ENCODE measurements around the gene KIF17.
"Not testable (repeated sequence)": the region's sequence is repeated elsewhere in the genome, so short reads cannot be mapped to it uniquely, and the experiment has no call there.

KIF17 gene

DNA sequence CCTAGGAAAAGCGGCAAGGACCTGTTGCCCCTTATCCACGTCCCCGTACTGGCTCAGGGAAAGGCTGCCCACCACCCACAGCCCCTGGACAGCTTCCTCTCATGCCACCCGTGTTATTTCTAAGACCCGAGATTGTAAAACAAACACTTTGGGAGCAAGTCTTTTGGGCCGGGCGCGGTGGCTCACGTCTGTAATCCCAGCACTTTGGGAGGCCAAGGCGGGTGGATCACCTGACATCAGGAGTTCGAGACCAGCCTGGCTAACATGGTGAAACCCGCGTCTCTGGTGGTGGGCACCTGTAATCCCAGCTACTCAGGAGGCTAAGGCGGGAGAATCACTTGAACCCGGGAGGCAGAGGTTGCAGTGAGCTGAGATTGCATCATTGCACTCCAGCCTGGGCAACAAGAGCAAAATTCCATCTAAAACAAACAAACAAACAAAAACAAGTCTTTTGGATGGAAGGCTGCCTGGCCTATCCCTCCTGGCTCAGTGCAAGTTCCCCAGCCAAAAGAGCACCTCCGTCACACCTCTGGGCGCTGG lies 606 bp upstream of the KIF17 start:
- peak overlapping the region; percentile 50 for H3K4me3 ChIP-seq (ENCODE audit: low read depth, low read length)
- not testable (repeated sequence) for H3K27me3 ChIP-seq (ENCODE audit: control insufficient read depth, insufficient read depth, low read length); H3K4me1 ChIP-seq (ENCODE audit: control insufficient read depth, insufficient read depth, low read length); H3K36me3 ChIP-seq (ENCODE audit: control insufficient read depth, insufficient read depth, low read length); H3K9me3 ChIP-seq (ENCODE audit: control insufficient read depth, insufficient read depth, low read length)
- peak overlapping the region; percentile 65 for H3K9ac ChIP-seq (ENCODE audit: low read depth, low read length)

DNA sequence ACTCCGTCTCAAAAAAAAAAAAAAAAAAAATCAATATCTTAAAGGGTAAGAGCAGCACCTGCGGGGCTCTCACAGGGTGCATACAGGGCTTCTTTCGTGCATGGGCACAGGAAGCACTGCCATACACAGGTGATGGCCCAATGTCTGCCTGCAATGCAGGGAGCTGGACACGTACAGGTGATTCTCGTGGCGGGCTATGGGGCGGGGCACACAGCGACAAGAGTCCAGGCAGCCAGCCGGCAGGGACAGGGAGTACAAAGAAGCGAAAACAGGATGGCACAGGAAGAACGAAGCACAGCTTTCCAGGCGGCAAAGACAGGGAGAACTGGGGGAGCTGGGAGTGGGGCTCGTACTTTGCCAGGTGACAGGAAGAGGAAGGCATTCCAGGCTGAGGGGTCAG lies 1.6 kb downstream of the KIF17 start:
- H3K36me3 ChIP-seq (ENCODE audit: control insufficient read depth, insufficient read depth, low read length), result peaks cover 12% of the 10 kb centered on the region
- H3K4me1 ChIP-seq (ENCODE audit: control insufficient read depth, insufficient read depth, low read length), result no peaks in the 10 kb centered on the region
- H3K4me3 ChIP-seq (ENCODE audit: low read depth, low read length), result peak overlapping the region; percentile 49
- peak overlapping the region; percentile 60 for H3K9ac ChIP-seq (ENCODE audit: low read depth, low read length)
- no peaks in the 10 kb centered on the region for H3K9me3 ChIP-seq (ENCODE audit: control insufficient read depth, insufficient read depth, low read length)
- H3K27me3 ChIP-seq (ENCODE audit: control insufficient read depth, insufficient read depth, low read length), result peaks cover 3% of the 10 kb centered on the region

DNA sequence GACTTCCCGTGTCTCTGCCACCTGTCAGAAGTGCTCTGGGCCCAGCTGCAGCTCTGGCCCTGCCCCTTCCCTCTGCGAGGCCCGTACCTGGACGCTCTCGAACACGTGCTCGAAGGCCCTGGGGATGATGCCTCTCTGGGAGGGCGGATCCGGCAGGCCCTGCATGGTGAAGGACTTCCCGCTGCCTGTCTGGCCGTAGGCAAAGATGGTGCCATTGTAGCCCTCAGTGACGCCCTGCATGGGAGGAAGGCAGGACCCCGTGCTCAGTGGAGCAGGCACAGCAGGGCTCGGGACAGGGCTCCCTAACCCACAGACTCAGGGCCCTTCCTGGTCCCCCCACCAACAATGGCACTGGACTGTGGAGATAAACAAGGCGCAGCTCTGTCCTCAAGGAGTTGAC lies 2.4 kb downstream of the KIF17 start:
- H3K4me3 ChIP-seq (ENCODE audit: low read depth, low read length), result no peak overlapping the region
- H3K4me1 ChIP-seq (ENCODE audit: control insufficient read depth, insufficient read depth, low read length), result no peaks in the 10 kb centered on the region
- no peaks in the 10 kb centered on the region for H3K9me3 ChIP-seq (ENCODE audit: control insufficient read depth, insufficient read depth, low read length)
- peaks cover 8% of the 10 kb centered on the region for H3K36me3 ChIP-seq (ENCODE audit: control insufficient read depth, insufficient read depth, low read length)
- peaks cover 3% of the 10 kb centered on the region for H3K27me3 ChIP-seq (ENCODE audit: control insufficient read depth, insufficient read depth, low read length)
- no peak overlapping the region for H3K9ac ChIP-seq (ENCODE audit: low read depth, low read length)

DNA sequence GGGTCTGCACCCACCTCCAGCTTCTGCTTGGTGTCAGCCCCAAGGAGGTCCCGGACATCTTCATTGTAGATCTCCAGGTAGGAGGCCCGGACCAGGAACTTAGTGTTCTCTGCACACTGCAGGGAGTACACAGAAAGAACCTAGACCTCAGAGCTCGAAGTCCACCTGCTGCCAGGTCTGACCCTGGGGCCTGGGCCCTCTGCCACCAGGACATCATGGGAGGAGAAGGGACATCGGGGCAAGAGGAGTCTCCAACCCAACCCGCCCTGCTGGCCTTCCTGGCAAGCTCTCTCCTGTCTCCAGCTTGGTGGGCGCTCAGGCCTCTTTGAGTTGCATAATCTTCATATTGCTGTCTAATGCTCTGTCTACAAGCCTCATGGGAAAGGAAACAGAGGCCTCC lies 4.4 kb downstream of the KIF17 start:
- Histone ChIP-seq H3K9ac (ENCODE audit: low read depth, low read length) (no peak overlapping the region), H3K4me1 (ENCODE audit: control insufficient read depth, insufficient read depth, low read length) (no peaks in the 10 kb centered on the region), H3K27me3 (ENCODE audit: control insufficient read depth, insufficient read depth, low read length) (no peaks in the 10 kb centered on the region), H3K9me3 (ENCODE audit: control insufficient read depth, insufficient read depth, low read length) (no peaks in the 10 kb centered on the region), H3K4me3 (ENCODE audit: low read depth, low read length) (no peak overlapping the region), H3K36me3 (ENCODE audit: control insufficient read depth, insufficient read depth, low read length) (peaks cover 15% of the 10 kb centered on the region)

DNA sequence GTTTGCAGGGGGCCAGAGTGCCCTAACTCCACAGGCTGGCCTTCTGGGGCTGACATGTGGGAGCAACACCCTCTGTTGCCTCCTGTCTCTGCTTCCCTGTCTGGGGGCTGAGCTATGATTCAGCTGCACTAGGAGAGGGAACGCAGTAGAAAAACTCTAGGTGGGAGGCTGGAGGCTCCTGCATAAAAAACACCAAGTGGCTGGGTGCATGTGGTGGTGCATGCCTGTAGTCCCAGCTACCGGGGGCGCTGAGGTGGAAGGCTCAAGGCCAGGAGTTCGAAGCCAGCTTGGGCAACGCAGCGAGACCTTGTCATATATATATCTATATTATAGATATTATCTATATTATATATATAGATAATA lies 5.6 kb downstream of the KIF17 start:
- Histone ChIP-seq H3K9me3 (ENCODE audit: control insufficient read depth, insufficient read depth, low read length) (no peaks in the 10 kb centered on the region), H3K27me3 (ENCODE audit: control insufficient read depth, insufficient read depth, low read length) (no peaks in the 10 kb centered on the region), H3K4me3 (ENCODE audit: low read depth, low read length) (no peak overlapping the region), H3K9ac (ENCODE audit: low read depth, low read length) (no peak overlapping the region), H3K4me1 (ENCODE audit: control insufficient read depth, insufficient read depth, low read length) (no peaks in the 10 kb centered on the region), H3K36me3 (ENCODE audit: control insufficient read depth, insufficient read depth, low read length) (peaks cover 15% of the 10 kb centered on the region)

DNA sequence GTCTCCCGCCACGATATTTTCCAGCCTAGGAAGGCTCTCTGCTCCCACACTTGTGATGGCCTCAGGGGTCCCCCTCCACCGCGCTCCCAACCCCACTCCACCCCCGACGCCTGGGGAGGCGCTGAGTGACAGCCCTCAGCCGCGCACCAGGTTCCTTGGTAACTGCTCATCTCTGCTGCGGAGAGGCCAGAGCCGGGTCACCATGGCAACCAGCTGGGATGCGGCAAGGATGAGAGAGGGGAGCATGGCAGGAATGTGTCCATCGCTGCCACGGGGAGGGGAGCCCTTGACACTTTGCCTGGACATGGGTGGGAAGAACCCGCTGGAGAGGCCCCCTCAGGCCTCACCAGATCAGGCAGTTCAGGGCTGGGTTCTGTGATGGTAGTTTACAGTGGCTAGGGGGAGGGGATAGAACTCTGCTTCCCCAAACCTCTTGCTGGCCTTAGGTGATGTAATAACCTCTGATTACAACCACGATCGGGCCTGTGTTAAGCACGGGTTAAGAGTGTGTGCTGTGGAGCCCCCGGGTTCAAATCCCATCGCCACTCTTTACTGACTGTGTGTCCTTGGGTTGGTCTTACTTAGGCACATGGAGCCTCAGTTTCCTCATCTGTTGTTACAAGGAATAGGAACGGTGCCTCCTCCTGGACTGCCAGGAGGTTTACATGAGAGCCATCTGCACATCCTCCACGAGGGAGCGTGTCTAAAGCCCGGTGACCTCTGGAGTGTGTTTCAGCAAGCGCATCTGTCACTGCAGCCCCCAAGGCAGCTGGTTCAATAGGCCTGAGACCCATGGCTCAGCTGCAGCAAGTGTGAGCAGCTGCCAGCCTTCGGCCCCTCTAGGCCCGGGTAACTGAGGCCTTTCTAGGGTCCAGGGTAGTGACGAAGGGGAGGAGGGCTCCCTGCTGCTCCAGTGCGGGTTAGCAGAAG lies 6.3 kb downstream of the KIF17 start:
- Histone ChIP-seq H3K36me3 (ENCODE audit: control insufficient read depth, insufficient read depth, low read length) (peaks cover 15% of the 10 kb centered on the region), H3K27me3 (ENCODE audit: control insufficient read depth, insufficient read depth, low read length) (no peaks in the 10 kb centered on the region), H3K9me3 (ENCODE audit: control insufficient read depth, insufficient read depth, low read length) (no peaks in the 10 kb centered on the region), H3K4me1 (ENCODE audit: control insufficient read depth, insufficient read depth, low read length) (no peaks in the 10 kb centered on the region), H3K4me3 (ENCODE audit: low read depth, low read length) (no peak overlapping the region), H3K9ac (ENCODE audit: low read depth, low read length) (no peak overlapping the region)

DNA sequence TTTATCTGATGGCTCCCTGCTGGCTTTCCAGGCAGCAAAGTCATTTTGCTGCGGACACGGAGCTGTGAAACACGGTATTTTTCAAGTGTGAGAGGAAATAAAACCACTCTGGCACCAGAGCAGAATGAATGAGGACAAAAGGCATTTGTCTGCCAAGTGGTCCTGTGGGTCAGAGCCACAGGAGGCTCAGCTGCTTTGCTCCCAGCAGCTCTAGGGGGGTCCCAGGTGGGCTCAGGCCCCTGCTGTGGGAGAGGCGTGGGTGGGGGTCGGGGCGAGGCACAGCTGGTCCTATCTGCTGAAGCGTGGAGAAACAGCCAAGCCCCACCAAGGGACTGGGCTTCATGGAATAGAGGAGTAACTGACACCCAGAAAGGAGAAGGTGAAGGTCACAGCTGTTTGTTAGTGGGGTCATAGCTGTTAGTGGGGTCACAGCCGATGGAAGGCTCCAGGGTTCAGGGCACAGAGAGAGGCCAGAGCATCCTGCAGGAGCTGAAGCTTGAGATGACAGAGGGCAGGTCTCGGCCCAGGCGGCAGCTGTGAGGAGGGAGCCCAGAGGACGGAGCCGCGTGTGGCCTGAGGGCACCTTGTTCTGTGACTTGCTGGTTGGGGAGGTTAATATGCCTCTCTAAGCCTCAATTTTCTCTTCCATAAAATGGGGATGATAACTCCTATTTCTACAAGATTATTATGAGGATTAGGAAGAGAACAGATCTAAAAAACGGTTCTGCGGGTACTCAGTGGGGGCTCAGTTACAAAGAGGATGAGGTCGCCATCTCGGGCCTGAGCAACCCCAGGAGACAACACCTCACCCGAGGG lies 7.1 kb downstream of the KIF17 start:
- no peak overlapping the region for H3K4me3 ChIP-seq (ENCODE audit: low read depth, low read length)
- no peak overlapping the region for H3K9ac ChIP-seq (ENCODE audit: low read depth, low read length)
- H3K27me3 ChIP-seq (ENCODE audit: control insufficient read depth, insufficient read depth, low read length), result no peaks in the 10 kb centered on the region
- H3K4me1 ChIP-seq (ENCODE audit: control insufficient read depth, insufficient read depth, low read length), result no peaks in the 10 kb centered on the region
- no peaks in the 10 kb centered on the region for H3K9me3 ChIP-seq (ENCODE audit: control insufficient read depth, insufficient read depth, low read length)
- H3K36me3 ChIP-seq (ENCODE audit: control insufficient read depth, insufficient read depth, low read length), result peaks cover 15% of the 10 kb centered on the region

DNA sequence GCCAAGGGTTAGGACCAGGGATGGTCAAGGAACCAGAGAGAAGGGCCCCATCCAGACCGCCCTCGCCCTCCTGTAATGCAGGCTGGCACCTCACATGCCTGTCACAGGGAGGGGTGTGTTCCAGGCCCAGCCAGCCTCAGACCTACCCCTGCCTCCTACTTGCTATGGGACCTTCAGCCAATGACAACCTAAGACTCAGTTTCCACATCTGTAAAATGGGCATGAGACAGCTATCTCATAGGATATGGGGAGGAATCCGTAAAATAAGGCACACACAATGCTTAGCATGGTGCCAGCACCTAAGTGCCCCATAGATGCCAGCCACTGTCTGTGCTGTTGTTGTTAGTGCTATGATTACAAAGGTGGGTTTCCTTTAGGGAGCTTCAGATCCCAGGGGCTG lies 7.9 kb downstream of the KIF17 start:
- peaks cover 11% of the 10 kb centered on the region for H3K36me3 ChIP-seq (ENCODE audit: control insufficient read depth, insufficient read depth, low read length)

DNA sequence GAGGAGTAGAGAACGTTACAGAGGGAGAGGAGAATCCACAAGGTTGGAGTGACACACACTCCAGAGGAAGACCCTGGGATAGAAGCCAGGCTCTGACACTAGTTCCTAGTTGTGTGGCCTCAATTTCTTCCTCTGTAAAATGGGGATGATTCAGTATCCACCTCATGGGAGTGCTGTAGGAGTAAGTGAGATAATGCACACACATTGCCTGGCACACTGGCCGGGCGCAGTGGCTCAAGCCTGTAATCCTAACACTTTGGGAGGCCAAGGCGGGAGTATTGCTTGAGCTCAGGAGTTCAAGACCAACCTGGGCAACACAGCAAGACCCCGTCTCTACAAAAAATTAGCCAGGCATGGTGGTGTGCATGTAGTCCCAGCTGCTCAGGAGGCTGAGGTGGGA lies 8.9 kb downstream of the KIF17 start:
- no peaks in the 10 kb centered on the region for H3K27me3 ChIP-seq (ENCODE audit: control insufficient read depth, insufficient read depth, low read length)
- H3K4me3 ChIP-seq (ENCODE audit: low read depth, low read length), result no peak overlapping the region
- no peaks in the 10 kb centered on the region for H3K9me3 ChIP-seq (ENCODE audit: control insufficient read depth, insufficient read depth, low read length)
- H3K36me3 ChIP-seq (ENCODE audit: control insufficient read depth, insufficient read depth, low read length), result peaks cover 17% of the 10 kb centered on the region
- no peak overlapping the region for H3K9ac ChIP-seq (ENCODE audit: low read depth, low read length)
- no peaks in the 10 kb centered on the region for H3K4me1 ChIP-seq (ENCODE audit: control insufficient read depth, insufficient read depth, low read length)

More for the DNA sequence above, 7.9 kb downstream of the KIF17 start:
- no peak overlapping the region for H3K9ac ChIP-seq (ENCODE audit: low read depth, low read length)
- no peaks in the 10 kb centered on the region for H3K4me1 ChIP-seq (ENCODE audit: control insufficient read depth, insufficient read depth, low read length)
- no peaks in the 10 kb centered on the region for H3K27me3 ChIP-seq (ENCODE audit: control insufficient read depth, insufficient read depth, low read length)
- no peaks in the 10 kb centered on the region for H3K9me3 ChIP-seq (ENCODE audit: control insufficient read depth, insufficient read depth, low read length)
- H3K4me3 ChIP-seq (ENCODE audit: low read depth, low read length), result no peak overlapping the region

DNA sequence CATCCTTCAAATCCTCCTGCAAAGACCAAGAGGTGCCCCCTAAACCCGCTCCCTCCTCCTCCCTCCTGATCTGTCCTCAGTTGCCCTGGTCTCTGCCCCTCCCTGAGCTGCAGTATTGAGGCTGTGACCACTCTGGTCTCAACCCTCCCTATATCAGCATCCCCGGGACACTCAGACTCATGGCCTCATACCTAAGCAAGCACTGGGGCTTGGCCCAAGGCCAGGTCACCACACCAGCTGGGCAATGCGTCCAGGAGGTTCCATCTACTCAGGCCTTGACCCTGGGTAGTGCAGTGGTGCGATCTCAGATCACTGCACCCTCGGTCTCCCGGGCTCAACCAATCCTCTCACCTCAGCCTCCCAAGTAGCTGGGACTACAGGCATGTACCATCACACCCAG lies 9.8 kb downstream of the KIF17 start:
- no peaks in the 10 kb centered on the region for H3K27me3 ChIP-seq (ENCODE audit: control insufficient read depth, insufficient read depth, low read length)
- H3K4me3 ChIP-seq (ENCODE audit: low read depth, low read length), result no peak overlapping the region
- H3K4me1 ChIP-seq (ENCODE audit: control insufficient read depth, insufficient read depth, low read length), result no peaks in the 10 kb centered on the region
- H3K36me3 ChIP-seq (ENCODE audit: control insufficient read depth, insufficient read depth, low read length), result peaks cover 13% of the 10 kb centered on the region
- H3K9me3 ChIP-seq (ENCODE audit: control insufficient read depth, insufficient read depth, low read length), result no peaks in the 10 kb centered on the region
- H3K9ac ChIP-seq (ENCODE audit: low read depth, low read length), result no peak overlapping the region

DNA sequence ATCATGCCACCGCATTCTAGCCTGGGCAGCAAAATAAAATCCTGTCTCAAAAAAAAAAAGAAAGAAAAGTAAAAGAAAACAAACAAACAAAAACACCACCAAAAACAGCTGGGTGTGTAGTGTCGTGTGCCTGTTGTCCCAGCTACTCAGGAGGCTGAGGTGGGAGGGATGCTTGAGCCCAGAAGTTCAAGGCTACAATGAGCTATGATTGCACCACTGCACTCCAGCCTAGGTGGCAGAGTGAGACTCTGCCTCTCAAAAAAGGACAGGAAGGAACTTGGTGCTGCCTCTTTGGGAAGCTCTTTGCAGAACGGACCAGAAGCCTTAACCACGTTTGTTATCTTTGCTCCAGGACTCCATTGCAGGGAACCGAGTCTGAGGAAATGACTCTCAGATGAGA lies 11.0 kb downstream of the KIF17 start:
- Histone ChIP-seq H3K36me3 (ENCODE audit: control insufficient read depth, insufficient read depth, low read length) (peaks cover 23% of the 10 kb centered on the region), H3K9ac (ENCODE audit: low read depth, low read length) (no peak overlapping the region), H3K4me1 (ENCODE audit: control insufficient read depth, insufficient read depth, low read length) (no peaks in the 10 kb centered on the region), H3K27me3 (ENCODE audit: control insufficient read depth, insufficient read depth, low read length) (no peaks in the 10 kb centered on the region), H3K9me3 (ENCODE audit: control insufficient read depth, insufficient read depth, low read length) (no peaks in the 10 kb centered on the region), H3K4me3 (ENCODE audit: low read depth, low read length) (no peak overlapping the region)
